LNCAP (cell line): ENCODE measurements around the gene KIAA1671.
A peak's percentile ranks its signal among the peaks of the same experiment; 100 is the strongest.

ENCODE experiments used
- CTCF ChIP-seq: fragments of 450-650 bp; IDR thresholded peaks from 2 replicates; pipeline ENCODE4 v1.5.1; 2017; ENCODE audit warnings: mild to moderate bottlenecking

KIAA1671 gene

DNA sequence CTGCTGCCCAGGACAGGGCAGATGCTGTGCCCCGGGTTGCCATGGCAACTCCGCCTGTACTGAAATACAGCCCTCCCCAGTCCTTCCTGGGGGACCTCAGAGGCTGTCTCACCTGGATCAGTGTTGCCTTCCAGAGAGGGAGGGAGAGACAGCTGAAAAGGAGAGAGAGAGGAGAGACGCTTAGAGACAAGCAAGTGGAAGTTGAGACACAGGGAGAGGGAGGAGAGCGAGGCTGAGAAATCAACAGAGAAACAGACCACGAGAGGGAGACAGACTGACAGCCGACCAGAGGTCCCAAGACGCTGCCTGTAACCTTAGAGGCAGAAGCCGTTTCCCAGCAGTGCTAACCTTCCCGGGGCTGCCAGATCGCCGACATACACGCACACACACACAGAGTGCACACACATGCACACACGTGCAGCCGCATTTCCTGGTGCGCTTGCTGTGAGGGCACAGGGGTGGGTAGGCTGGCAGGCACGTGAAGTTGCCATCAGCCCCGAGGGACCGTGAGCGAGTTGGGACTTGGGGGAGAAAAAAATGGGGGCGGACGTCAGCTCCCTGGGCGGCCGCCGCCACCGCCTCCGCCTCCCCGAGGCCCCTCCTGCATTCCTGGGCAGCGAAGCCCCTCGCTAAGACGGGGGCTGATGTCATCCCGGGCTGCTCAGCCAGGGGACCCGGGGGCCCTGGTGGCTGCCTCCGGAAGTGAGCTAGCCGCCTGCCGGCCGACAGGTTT is 158.5 kb downstream of the KIAA1671 start:
- peak; percentile 65 for TF ChIP-seq CTCF

GRCh38 chr22:25111579-25112517 is 159.3 kb downstream of the KIAA1671 start:
- TF ChIP-seq CTCF, result no peak

GRCh38 chr22:25112538-25113253 is 160.2 kb downstream of the KIAA1671 start:
- TF ChIP-seq CTCF, result no peak

- TF ChIP-seq CTCF, result no peak
Observed at GRCh38 chr22:25113316-25113721, 160.8 kb downstream of the KIAA1671 start.

DNA sequence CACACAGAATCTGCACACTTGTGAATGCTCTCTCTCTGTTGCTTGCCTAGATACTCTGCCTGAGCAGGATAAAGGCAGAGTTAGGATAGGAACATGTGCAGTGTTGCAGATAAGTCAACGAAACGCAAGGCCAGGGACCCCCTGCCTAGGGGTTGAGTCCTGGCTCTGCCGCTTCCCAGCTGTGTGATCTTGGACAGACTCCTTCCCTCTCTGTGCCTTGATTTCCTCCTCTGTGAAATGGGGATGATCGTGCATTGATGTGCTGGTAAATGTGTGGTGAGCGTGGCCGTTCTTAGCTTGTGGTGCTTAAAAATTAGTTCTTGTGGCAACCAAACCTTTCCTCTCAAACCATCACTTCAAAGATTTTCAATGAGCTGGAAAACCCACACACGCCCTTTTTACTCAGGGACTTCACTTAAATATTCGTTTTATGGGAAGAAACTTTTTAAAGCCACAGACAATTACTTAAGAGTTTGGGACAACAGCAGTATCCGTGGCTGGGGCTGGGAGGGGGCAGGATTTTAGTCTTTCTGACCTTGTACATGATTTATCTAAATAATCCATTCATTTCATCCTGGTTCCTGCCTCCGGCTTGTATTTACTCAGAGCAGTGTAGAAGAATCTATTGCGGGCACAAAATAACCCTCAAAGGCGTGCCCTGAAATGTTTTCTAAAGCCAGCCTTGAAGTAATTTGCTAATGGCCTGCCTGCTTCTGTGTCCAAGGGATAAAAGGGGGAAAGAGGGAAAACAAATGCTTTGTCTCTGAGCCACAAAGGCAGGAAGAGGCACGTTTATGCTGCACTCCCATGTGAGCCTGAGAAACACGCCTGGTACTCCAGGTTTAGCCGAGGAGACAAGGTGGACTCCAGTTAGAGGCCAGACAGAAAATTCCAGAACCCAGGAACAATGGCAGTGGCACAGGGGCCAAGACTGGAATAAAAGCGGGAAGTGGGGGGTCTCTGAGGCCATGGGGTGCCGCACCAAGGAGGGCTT is 162.2 kb downstream of the KIAA1671 start:
- no peak for TF ChIP-seq CTCF

DNA sequence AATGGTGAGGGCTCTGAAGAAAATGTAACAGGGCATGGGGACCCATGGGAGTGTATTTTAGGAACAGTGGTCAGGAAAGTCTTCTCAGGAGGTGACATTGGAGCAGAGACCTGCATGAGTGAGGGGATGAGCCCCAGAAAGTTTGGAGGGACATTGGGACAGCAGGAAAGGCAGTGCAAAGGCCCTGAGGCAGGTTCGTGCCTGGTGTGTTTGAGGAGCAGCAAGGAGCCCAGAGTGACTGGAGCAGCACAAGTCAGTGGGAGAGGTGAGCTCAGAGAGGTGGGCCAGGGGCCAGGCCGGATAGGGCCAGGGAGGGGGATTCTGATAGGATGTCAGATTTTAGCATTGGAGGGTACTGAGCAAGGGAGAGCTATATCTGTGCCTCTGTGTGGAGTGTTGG is 167.1 kb downstream of the KIAA1671 start:
- no peak for TF ChIP-seq CTCF
